Activated CD8-positive, alpha-beta memory T cell treated with anti-CD3 and anti-CD28 coated beads for 1 hour (primary cell): ENCODE results near the gene TRIAP1.
"Not testable (repeated sequence)": the region's sequence is repeated elsewhere in the genome, so short reads cannot be mapped to it uniquely, and the experiment has no call there.

Experiments
- DNase-seq, 2 donors: peaks; one replicate each; pipeline ENCODE4 v3.0.0-alpha.2; 2020; ENCODE audit warnings: low read depth in 1 of 2; ENCODE audit errors: extremely low read depth in 1 of 2

Gene TRIAP1

DNA sequence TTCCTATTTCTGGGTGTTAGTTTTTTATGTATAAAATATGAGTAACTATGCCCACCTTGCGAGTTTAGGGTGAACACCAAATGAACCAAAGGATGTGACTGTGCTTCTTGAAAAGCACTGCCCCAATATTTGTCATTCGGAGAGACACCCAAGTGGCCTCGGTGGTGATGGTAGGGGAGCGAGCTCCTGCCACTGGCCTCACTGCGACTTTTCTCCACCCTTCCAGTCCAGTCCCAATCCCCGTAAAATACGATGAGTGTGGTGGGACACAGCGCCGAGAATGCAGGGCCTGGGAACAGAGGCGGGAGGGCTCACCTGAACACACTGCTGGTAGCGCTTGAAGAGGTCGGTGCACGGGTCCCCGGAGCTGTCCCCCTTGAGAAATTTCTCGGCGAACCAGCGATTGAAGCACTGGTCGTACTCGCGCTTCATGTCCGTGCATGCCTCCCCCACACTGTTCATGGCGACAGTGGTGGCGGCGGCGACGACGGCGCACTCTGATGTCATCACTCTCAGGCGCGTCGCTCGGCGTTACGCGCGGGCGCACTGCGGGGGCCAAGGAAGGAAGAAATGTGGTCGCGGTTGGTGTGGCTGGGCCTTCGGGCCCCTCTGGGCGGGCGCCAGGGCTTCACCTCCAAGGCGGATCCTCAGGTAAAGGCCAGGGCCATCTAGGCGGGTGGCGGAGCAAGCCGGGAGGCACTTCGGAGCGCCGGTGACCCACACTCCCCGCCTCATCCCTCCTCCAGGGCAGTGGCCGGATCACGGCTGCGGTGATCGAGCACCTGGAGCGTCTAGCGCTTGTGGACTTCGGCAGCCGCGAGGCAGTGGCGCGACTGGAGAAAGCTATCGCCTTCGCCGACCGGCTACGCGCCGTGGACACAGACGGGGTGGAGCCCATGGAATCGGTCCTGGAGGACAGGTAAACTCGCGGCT is at the start of gene TRIAP1, which contains the start of gene GATC:
TSS of gene TRIAP1 (minus strand) at position 474 of the 933 bp plus-strand sequence. CDS start at position 462, 12 bp downstream.
TSS of gene GATC (plus strand) at position 534 of the 933 bp plus-strand sequence. CDS start at position 571, 37 bp downstream.
- DNase-seq: peak; percentile 67 to 83

DNA sequence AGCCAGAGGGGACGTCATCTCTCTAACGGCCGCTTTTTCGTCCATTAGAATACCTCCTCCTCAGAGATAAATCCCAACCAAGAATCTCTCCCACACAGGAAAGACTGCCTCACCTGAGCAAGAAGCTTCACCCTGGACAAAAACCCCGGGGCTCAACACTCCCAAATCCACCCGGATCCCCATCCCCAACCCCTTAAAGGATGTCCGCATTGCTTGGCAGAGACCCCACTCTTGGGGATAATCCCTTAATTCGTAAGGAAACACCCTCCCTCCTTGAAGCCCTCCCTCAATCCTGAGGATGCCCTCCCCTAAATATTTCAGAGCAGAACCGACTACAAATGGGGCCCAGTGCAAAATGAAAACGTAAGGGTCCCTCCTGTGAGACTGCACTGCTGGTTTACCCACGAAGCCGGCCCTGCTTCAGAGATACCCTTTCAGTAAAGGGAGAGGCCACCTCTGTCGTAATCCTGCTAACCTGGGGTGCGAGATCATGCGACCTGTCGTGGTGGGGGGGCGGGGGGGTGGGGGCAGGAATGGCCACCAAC is 49.1 kb upstream of the TRIAP1 start:
- DNase-seq: no peak

DNA sequence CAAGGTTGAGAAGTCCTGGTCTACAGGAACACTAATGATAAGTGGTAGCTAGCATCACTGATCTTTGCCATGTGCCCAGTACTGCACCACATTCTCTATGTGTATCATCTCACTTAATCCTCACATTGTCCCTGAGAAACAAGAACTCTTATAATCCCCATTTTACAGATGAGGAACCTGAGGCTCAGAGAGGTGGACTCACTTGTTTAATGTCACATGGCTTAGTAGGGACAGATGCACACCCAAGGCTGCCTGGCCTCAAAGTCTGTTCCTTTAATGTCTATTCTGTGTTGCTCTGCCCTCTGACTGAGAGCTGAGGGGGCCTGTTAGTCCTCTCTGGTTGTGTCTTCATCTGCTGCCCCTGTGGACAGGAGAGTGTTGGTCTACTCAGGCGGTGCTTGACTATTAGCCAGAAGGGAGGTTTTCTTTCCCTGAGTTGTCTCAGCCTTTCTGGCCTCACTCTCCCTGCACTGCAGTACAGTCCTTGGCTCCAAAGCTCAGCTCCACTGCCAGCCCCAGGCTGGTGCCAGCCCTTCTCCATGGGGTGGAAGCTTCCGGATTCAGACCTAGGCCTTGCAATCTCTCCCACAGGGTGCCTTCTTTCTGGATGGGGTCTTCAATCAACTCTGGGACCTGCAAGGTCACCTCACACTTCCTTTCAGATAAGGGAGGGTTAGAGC is 44.8 kb upstream of the TRIAP1 start:
- no peak for DNase-seq

DNA sequence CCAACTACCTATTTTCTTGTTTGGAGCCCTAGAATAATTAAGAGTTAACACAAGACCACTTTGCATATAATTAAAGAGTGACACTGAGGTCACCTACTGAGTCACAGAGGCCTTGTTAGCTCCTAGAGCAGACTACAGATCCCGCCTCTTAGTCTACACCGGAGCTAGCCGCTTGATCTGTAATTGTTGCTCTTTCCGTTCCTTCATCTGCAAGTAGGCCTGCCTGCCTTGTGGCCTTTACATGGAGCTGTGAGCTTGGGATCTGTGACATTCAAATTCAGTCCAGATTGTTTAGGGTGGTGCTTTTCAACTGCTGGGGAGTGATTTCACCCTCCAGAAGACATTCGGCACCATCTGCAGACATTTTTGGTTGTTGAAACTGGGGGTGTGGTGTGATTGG is 44.1 kb upstream of the TRIAP1 start:
- no peak for DNase-seq

DNA sequence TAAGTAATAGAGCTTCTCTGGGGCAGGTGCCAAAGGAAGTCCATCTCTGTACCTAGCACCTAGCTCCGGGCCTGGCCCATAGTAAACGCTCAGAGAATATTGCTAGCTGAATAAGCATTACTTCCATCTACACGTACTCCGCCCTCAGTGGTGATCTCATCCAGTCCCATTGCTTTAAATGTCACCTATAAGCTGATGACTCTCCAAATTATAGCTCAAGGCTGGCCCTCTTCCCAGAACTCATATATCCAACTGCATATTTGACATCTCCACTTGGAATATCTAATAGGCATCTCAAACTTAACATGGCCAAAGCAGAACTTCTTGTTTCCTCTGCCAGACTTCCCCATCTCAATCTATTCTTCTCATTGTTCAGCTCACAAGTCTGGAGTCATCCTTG is 42.8 kb upstream of the TRIAP1 start:
- DNase-seq: no peak

- no peak for DNase-seq
Observed at GRCh38 chr12:120488057-120488640, 42.0 kb upstream of the TRIAP1 start.

GRCh38 chr12:120487552-120487951 is 41.4 kb upstream of the TRIAP1 start:
- not testable (repeated sequence) for DNase-seq

- DNase-seq: no peak
Observed at GRCh38 chr12:120485961-120486881, 40.0 kb upstream of the TRIAP1 start.

- DNase-seq: no peak
Observed at GRCh38 chr12:120483621-120484020, 37.4 kb upstream of the TRIAP1 start.

- DNase-seq: no peak
Observed at GRCh38 chr12:120481022-120481767, 35.0 kb upstream of the TRIAP1 start.

DNA sequence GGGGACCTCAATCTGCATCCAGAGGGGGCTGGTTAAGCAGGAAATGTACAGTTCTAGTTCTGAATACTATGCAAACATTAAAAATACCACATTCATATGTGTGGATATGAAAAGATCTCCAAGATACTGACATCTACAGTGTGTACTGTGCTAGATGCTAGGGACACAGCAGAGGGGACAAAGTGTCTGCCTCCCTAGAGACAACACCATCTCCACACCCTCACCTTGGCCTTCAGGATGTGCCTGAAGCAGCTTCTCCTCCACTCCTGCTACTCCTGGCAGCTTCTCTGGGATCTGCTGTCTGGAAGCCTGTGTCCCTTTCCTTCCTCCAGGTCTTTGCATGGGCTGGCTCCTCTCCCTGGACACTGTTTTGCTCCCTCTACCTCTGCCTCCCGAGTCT is 34.0 kb upstream of the TRIAP1 start:
- no peak for DNase-seq

GRCh38 chr12:120479458-120479857 is 33.3 kb upstream of the TRIAP1 start:
- DNase-seq: no peak

DNA sequence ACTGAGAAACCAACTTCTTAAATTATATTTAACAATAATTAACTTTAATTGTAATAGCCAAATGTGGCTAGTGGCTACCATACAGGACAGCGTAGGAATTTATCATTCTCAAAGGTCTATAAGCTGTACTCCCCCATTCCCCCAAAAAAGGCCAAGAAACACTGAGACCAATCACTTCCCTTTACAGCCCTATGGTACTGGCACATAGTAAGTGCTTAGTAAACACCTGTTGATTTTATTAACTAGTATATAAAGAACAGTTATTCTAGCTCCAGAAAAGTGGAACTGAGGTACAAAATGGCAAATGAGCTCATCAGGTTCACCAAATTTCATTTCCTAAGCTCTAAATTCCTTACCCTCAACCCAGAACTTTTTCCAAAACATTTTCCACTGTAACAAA is 29.5 kb upstream of the TRIAP1 start:
- no peak for DNase-seq

DNA sequence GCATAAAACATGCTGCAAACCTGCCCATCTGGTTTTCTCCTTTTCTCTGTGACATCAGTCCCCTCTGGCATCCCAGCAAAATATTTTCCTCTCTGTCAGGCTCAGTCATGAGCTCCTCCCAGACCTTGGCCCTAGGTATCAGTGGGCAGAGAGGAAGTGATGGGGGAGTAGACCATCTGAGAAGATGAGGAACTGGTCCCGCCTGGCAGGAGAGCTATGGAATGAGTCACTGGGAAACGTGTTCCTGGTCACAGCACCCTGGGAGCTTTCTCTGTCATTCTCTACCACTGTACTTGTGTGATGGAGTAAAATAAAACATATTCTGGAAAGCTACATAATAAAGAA is 28.4 kb upstream of the TRIAP1 start:
- no peak for DNase-seq

DNA sequence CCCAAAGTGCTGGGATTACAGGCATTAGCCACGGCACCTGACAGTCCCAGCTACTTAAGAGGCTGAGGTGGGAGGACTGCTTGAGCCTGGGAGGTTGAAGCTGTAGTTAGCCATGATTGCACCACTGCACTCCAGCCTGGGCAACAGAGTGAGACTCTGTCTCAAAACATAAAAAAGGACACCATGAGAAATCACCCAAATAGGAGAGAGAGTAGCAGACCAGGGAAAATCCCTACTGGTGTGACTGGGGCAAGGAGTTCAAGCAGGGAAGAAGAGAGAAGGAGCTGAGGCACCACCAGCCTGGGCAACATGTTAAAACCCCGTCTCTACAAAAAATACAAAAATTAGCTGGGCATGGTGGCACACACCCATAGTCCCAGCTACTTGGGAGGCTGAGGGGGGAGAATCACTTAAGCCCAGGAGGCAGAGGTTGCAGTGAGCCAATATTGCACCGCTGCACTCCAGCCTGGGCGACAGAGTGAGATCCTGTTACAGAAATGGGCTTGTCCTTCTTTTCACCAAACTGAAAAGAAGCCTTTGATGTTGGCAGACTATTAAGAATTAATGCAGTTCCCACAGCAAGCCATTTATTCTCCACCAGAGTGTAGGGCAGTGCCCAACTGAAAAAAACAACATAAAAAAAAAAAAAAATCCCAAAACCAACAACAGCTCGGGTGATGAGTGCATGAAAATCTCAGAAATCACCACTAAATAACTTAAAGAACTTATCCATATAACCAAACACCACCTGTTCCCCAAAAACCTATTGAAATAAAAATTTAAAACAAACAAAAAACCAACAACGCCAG is 27.8 kb upstream of the TRIAP1 start:
- no peak for DNase-seq

- DNase-seq: no peak
Observed at GRCh38 chr12:120472521-120472920, 26.3 kb upstream of the TRIAP1 start.

DNA sequence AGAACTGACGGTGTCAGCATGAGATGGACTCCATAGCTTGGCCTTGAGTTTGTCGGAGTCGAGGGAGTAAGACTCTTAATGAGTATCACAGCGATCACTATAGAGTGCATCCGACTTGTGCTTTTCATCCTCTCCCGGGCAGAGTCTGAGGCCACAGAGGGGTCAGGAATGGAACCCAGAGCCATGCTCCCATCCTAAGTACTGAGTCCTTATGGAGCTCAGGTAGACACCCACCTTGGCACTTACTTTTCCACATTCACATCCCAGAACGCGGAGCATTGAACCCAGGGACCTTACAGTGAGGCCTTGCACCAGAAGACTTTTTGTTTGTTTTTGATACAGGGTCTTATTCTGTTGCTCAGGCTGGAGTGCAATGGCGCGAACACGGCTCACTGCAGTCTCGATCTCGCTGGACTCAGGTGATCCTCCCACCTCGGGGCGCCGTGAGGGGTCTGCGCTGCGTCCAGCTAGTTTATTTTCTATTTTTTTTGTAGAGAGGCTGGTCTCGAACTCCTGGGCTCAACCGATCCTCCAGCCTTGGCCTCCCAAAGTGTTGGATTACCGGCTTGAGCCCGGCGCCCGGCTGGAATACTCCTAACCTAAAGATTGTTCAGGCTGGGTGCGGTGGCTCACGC is 24.1 kb upstream of the TRIAP1 start:
- DNase-seq: no peak

DNA sequence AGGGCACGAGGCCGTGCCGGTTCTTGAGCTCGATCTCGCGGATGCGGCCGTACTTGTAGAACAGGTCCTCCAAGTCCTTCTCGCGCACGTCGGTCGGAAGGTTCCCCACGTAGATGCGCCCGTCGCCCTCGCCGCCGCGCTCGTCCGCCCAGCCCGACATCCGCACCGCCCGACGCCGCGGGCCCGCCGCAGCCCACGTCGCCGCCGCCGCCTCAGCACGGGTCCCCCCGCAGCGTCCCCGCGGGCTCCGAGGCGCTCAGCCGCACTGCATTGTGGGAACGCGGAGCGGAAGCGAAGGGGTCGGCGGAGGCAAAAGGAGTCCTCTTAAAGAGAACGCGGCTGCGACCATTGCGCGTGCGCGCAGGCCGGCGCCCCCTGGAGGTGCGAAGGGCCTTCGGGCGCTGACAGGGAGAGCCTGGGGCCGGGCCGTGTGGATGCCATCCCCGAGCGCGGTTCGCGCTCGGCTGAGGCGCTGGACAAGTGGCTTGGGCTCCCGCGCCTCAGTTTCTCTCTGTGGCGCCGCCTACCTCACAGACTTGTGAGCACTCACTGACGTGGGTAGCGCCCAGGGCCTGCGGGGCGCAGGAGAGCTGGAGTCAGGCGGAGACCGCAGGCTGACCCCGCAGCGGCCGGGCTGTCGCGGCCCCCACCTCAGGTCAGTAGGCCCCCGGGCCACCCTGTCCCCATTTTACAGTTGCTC is 23.4 kb upstream of the TRIAP1 start, which contains the start of gene SRSF9:
TSS of gene SRSF9 (minus strand) at position 299 of the 700 bp plus-strand sequence. CDS start at position 160, 139 bp downstream.
- DNase-seq: peak; percentile 91 to 98
